Skeletal muscle tissue (tissue), 4 donors: ENCODE data around the gene JAZF1. TPM values are rescaled to one million over a fixed set of nuclear protein-coding genes. Genes with fewer than 3 reads are reported as not detected.

Source experiments
- H3K27ac ChIP-seq: one replicate; pipeline ENCODE4 v1.7.0; 2013; ENCODE audit warnings: mild to moderate bottlenecking, low read depth, low read length, inconsistent platforms
- H3K27me3 ChIP-seq, 3 donors: one replicate each; pipeline ENCODE4 v1.7.0; 2013; ENCODE audit warnings: low read length in 3 of 3; ENCODE audit not compliant: control insufficient read depth in 3 of 3, insufficient read depth in 3 of 3
- H3K36me3 ChIP-seq, 3 donors: one replicate each; pipeline ENCODE4 v1.7.0; 2013; ENCODE audit warnings: low read length in 3 of 3; ENCODE audit not compliant: control insufficient read depth in 3 of 3, insufficient read depth in 3 of 3
- H3K4me1 ChIP-seq, 3 donors: one replicate each; pipeline ENCODE4 v1.7.0; 2013; ENCODE audit warnings: low read length in 3 of 3, mild to moderate bottlenecking in 3 of 3; ENCODE audit not compliant: control insufficient read depth in 3 of 3, insufficient read depth in 3 of 3
- H3K4me3 ChIP-seq, 3 donors: one replicate each; pipeline ENCODE4 v1.7.0; 2013; ENCODE audit warnings: low read length in 3 of 3
- H3K9ac ChIP-seq, 3 donors: one replicate each; pipeline ENCODE4 v1.7.0; 2013; ENCODE audit warnings: low read length in 3 of 3, mild to moderate bottlenecking in 3 of 3, moderate library complexity in 2 of 3, low read depth in 1 of 3
- H3K9me3 ChIP-seq, 3 donors: one replicate each; pipeline ENCODE4 v1.7.0; 2013; ENCODE audit warnings: low read length in 3 of 3; ENCODE audit not compliant: control insufficient read depth in 3 of 3
- total RNA-seq: library from RNA; depleted of rRNA; stranded (reverse); fragments of >200 nt; gene quantifications from one replicate; pipeline ENCODE4 v1.2.3, GENCODE V29; 2014
- donor health status: Osteomylitis.

The JAZF1 gene
- total RNA-seq, 1 donor from 2014 or later, result 7.3 TPM

DNA sequence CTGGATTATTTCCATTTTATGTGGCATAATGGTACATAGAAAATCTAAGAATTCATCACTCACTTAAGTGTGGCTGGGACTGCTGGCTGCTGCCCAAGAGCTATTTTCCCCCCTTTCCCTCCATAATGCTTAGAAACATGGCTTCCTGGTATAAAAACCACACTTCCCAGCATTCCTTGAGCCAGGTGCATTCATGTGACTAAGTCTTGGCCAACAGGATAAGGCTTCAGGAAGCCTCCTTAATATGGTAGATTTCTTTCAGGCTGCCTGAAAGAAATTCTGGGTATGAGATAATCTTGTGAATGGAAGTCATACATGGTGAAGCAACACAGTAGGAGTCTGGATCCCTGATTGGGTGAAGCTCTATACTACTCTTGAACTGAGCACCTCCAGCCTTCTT, 178.0 kb downstream of the JAZF1 start:
- no peak overlapping the region for H3K4me3 ChIP-seq
- peaks cover 9 to 17% (median 13%) of the 10 kb centered on the region in 3 donors for H3K4me1 ChIP-seq
- H3K36me3 ChIP-seq, result no peaks in the 10 kb centered on the region
- no peak overlapping the region for H3K27ac ChIP-seq
- no peaks in the 10 kb centered on the region for H3K27me3 ChIP-seq
- no peaks in the 10 kb centered on the region for H3K9me3 ChIP-seq
- no peak overlapping the region for H3K9ac ChIP-seq

DNA sequence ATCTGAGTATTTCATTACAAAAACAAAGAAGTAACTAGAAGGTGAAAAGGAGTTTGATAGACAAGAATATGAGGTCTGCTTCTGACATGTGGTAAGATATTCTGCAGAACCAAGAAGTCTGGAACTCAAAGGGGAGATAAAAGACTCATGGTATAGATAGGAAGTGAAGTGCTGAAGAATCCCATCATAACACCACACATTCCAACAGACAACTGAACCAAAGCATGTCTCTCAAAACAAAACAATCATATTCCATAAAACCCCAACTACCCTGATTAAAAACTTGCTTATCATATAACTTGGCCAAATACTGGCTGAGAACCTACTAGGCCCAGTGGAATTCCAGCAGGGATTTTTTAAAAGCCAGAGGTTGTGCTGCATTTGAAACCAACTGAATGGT, 178.7 kb downstream of the JAZF1 start:
- no peak overlapping the region for H3K4me3 ChIP-seq
- H3K36me3 ChIP-seq, result no peaks in the 10 kb centered on the region
- no peaks in the 10 kb centered on the region for H3K9me3 ChIP-seq
- H3K27me3 ChIP-seq, result no peaks in the 10 kb centered on the region
- H3K9ac ChIP-seq, result no peak overlapping the region
- H3K4me1 ChIP-seq, result peaks cover 9 to 17% (median 13%) of the 10 kb centered on the region in 3 donors
- no peak overlapping the region for H3K27ac ChIP-seq

DNA sequence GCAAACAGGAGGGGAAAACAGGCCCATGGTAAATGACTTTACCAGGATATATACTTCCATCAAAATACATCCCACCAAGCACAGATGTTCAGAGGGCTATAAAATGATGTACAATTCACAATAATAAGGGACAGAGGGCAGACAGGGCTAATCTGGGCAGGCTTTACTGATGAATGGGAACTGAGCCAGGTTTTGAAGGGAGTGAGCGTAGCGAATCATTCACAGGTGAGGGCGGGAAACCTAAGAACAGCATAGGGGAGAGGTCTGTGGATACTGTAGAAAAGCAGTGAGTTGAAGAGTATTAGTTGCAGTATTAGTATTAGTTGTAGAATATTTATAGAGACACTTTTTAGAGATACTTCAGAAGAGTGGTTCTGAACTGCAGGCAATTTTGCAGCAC, 180.8 kb downstream of the JAZF1 start:
- H3K9ac ChIP-seq, result no peak overlapping the region
- H3K4me1 ChIP-seq, result peaks cover 0 to 5% (median 0%) of the 10 kb centered on the region in 3 donors
- H3K9me3 ChIP-seq, result no peaks in the 10 kb centered on the region
- H3K36me3 ChIP-seq, result no peaks in the 10 kb centered on the region
- no peak overlapping the region for H3K4me3 ChIP-seq
- H3K27me3 ChIP-seq, result no peaks in the 10 kb centered on the region
- no peak overlapping the region for H3K27ac ChIP-seq

DNA sequence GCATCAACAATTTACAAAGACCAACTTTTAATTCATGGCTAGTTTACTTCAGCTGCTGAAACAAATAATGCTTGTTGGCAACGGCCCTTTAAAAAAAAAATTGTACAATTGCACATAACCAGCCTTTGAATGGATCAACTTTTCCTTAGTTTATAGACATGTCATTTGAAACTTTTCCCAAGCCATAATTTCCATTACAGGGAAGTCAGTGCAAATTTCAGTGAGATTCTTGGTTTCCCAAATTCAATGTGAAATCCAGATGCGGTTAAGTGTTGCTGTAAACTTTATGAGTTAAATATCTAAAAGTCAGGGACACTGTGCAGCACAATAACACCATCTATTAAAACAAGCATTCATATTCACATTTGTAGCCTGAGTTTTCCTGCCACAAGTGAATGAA, 182.2 kb downstream of the JAZF1 start:
- no peaks in the 10 kb centered on the region for H3K36me3 ChIP-seq
- no peaks in the 10 kb centered on the region for H3K9me3 ChIP-seq
- H3K4me3 ChIP-seq, result no peak overlapping the region
- H3K27ac ChIP-seq, result no peak overlapping the region
- H3K27me3 ChIP-seq, result no peaks in the 10 kb centered on the region
- peaks cover 3 to 13% (median 4%) of the 10 kb centered on the region in 3 donors for H3K4me1 ChIP-seq
- no peak overlapping the region for H3K9ac ChIP-seq

DNA sequence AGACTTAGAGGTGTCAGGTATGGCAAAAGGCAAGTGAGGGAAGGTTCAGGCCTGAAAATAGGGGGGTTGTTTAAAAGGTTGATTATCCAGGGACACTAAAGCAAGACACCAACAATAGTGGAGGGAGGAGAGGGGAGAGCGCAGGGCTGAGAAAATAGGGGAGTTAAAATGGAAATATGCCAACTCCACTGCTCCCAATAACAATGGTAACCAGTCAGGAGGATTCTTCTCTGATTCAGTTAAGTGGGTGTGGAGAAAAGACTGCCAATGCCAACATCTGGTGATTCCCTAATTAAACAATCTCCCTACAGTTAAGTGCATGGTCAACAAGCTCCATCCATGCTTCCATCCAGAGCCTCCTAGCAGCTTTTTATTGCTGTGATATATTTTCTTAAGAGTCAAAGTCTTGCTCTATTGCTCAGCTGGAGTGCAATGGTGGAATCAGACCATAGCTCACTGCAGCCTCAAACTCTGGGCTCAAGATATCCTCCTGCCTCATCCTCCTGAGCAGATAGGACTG, 183.3 kb downstream of the JAZF1 start:
- Histone ChIP-seq H3K9me3 (no peaks in the 10 kb centered on the region), H3K4me1 (peaks cover 6 to 20% (median 14%) of the 10 kb centered on the region in 3 donors), H3K9ac (no peak overlapping the region), H3K27ac (no peak overlapping the region), H3K4me3 (no peak overlapping the region), H3K27me3 (no peaks in the 10 kb centered on the region), H3K36me3 (no peaks in the 10 kb centered on the region)

DNA sequence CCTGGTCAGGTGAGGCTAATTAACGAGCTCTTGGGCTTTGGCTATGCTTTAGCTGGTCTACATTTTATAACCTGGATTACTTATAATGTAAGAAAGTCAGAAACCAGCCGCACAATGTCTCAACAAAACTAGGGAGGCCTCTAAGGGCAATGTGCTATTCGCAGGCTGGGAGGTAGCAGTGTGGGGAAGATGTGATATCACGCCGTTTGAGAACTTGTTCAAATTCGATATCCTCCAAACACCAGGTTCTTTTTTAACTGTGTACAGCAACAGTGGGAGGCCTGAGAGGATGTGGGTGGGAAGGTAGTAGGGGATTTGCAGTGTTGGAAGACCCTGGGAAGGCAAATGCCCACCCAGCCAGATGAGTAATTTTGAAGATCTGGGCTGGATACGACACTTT, 184.5 kb downstream of the JAZF1 start:
- no peaks in the 10 kb centered on the region for H3K36me3 ChIP-seq
- H3K4me3 ChIP-seq, result no peak overlapping the region
- no peak overlapping the region for H3K9ac ChIP-seq
- H3K27ac ChIP-seq, result no peak overlapping the region
- no peaks in the 10 kb centered on the region for H3K9me3 ChIP-seq
- peaks cover 6 to 20% (median 14%) of the 10 kb centered on the region in 3 donors for H3K4me1 ChIP-seq
- no peaks in the 10 kb centered on the region for H3K27me3 ChIP-seq

DNA sequence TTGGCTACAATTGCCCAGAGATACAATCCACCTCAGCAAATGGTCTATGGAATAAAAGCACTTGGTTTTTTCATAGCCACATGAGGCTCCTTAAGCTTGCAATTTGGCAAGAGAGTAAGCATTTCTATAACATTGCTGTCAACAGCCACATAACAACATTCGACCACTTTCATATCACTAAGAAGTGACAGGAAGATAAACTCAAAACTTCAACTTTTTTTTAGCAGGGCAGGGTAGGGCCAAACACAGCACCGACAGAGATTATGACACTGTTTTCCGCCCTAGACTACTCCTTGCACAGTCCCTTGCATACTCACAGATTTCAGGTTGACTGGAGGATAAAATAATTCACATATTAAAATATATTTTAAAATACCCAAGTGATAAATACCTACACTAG, 185.4 kb downstream of the JAZF1 start:
- no peaks in the 10 kb centered on the region for H3K9me3 ChIP-seq
- peaks cover 6 to 20% (median 14%) of the 10 kb centered on the region in 3 donors for H3K4me1 ChIP-seq
- no peaks in the 10 kb centered on the region for H3K27me3 ChIP-seq
- H3K4me3 ChIP-seq, result no peak overlapping the region
- H3K36me3 ChIP-seq, result no peaks in the 10 kb centered on the region
- H3K27ac ChIP-seq, result no peak overlapping the region
- no peak overlapping the region for H3K9ac ChIP-seq

DNA sequence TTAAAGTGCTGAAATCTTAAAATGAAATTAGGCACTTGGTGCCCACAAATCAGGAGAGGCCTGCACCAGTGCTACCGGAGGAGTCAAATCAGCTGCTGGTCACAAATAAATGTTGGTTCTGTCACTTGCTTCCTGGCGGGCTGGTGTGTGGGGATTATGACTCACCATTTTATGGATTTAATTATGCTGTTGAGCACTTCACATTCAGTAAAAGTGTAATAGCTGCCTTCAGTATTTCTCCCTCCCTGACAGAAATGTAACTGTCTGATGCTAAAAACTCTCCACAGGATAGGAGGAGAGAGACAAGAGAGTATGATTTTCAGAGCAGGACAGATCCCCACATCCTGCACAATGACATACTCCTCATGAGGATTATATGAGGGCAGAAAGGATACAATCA, 186.0 kb downstream of the JAZF1 start:
- Histone ChIP-seq H3K4me1 (peaks cover 6 to 20% (median 14%) of the 10 kb centered on the region in 3 donors), H3K9me3 (no peaks in the 10 kb centered on the region), H3K9ac (no peak overlapping the region), H3K4me3 (no peak overlapping the region), H3K27me3 (no peaks in the 10 kb centered on the region), H3K36me3 (no peaks in the 10 kb centered on the region), H3K27ac (no peak overlapping the region)

DNA sequence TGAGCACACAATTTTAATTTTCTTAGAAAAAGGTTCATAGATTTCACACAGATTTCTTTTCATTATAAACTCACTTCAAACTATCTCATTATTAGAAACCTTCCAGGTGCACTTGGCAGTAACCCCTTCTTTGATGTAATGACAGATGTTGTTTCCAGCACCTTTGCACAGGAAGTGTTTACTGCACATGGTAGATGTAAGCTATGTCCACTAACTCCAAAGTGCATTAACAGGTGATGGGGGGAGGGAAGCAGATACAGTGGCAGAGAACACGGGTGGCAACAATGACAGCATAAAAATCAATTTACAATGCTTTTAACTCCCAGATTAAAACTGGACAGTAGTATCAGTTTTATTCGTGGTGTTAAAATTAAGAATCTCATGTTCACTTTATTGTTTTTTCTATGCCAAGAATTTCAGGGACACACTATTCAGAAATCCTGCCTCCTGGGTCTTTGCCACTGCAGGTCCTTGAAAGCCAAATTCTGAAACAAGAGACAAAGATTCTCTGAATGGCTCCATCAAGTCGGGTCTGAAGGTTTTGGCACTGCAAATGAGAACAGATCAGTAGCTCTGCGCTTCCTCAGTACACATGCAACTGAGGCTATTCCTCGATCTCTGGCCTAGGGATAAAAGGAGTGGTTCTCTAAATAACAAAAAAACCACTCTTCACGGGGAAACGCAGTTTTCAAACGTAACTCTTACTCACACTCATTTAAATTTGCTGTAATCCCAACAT, 187.7 kb downstream of the JAZF1 start:
- Histone ChIP-seq H3K4me3 (no peak overlapping the region), H3K27me3 (no peaks in the 10 kb centered on the region), H3K27ac (no peak overlapping the region), H3K4me1 (peaks cover 6 to 20% (median 14%) of the 10 kb centered on the region in 3 donors), H3K9me3 (no peaks in the 10 kb centered on the region), H3K36me3 (no peaks in the 10 kb centered on the region), H3K9ac (no peak overlapping the region)

DNA sequence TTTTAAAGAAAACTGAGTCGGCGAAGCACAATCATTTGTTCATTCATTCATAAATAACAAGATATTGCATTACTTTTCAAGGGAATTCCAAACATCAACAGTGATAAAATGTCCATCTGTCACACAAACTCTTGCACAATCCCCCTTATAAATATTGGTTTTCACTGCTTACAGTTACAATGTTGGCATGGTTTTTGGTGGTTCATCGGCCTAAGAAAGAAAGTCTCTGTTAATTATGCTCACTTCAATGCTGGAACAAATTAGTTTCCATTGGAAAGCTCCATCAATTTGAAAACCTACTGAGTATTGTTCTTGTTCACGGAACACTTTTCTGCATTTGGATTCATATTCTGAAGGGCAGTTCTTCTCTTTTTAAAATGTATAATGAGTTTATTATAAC, 188.5 kb downstream of the JAZF1 start:
- Histone ChIP-seq H3K9ac (no peak overlapping the region), H3K4me3 (no peak overlapping the region), H3K27me3 (no peaks in the 10 kb centered on the region), H3K4me1 (peaks cover 6 to 20% (median 14%) of the 10 kb centered on the region in 3 donors), H3K9me3 (no peaks in the 10 kb centered on the region), H3K27ac (no peak overlapping the region), H3K36me3 (no peaks in the 10 kb centered on the region)
